ENCODE measurements around the gene NKTR.
A peak's percentile ranks its signal among the peaks of the same experiment; 100 is the strongest.

Gene NKTR

DNA sequence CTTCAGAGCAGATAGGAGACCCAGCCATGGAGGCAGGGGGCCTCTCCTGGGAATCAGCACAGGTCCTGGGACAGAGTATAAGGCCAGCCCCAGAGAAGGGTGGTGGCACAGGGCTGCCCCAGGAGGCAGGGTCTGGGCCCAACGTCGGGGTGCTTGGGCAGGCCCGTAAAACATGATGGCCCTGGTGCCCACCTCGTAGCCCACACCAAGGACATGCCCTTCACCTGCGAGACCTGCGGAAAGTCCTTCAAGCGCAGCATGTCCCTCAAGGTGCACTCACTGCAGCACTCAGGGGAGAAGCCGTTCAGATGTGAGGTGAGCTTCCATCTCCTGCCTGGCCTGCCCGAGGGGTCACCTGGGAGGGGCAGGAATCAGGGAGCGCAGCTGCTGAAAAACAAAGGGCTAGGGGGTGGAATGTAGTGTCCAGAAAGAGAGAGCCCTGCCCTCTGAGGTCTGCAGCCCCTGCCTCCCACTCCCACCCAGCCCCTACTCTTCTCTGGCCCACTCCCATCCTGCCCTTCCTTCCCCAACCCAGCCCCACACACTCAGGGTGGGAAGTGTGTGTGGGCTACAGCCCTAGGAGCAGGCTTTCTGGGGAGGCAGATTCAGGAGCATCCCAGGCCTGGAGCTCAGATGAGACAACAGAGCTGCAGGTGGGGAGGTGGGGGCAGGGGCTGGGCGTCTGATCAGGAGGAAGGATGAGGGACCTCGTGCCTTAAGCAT lies 62.5 kb downstream of the NKTR start:
- no peak for DNase-seq

DNA sequence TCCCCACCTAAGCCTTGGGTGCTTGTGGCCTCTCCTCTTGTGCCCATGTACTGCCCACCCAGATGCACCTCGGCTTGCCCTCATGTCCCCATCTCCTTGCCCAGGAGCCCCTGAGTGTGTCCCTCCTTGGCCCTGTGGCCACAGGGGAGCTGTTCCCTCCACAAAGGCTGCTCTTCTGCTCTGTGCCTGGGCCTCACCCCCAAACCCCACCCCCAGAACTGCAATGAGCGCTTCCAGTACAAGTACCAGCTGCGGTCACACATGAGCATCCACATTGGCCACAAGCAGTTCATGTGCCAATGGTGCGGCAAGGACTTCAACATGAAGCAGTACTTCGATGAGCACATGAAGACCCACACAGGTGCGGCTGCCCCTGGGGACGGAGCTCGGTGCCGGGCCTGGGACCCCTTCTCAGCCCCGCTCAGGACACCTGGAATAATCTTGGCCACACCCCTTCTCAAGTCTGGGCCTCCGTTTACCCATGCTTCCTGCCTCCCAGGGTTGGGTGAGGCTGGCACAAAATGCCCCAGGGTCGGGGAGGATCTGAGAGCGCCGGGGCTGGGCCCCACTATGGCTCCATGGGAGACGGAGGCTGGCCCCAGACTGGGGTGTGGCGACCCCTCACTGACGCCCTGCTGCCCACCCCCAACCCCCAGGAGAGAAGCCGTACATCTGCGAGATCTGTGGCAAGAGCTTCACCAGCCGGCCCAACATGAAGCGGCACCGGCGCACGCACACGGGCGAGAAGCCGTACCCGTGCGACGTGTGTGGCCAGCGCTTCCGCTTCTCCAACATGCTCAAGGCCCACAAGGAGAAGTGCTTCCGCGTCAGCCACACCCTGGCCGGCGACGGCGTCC lies 63.3 kb downstream of the NKTR start:
- DNase-seq, result no peak

DNA sequence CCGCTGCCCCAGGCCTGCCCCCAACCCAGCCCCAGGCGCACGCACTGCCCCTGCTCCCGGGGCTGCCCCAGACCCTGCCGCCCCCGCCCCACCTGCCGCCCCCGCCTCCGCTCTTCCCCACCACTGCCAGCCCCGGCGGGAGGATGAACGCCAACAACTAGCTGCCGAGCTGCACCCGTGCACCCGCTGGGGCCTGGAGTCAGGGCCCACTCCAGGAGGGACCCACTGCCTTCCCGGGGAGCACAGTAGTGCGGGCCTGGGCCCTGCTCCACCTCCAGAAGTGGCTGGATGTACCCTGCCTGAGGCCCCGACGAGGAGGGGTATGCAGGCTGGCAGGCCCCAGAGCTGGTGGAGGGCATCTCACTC lies 63.9 kb downstream of the NKTR start:
- DNase-seq, result no peak

DNA sequence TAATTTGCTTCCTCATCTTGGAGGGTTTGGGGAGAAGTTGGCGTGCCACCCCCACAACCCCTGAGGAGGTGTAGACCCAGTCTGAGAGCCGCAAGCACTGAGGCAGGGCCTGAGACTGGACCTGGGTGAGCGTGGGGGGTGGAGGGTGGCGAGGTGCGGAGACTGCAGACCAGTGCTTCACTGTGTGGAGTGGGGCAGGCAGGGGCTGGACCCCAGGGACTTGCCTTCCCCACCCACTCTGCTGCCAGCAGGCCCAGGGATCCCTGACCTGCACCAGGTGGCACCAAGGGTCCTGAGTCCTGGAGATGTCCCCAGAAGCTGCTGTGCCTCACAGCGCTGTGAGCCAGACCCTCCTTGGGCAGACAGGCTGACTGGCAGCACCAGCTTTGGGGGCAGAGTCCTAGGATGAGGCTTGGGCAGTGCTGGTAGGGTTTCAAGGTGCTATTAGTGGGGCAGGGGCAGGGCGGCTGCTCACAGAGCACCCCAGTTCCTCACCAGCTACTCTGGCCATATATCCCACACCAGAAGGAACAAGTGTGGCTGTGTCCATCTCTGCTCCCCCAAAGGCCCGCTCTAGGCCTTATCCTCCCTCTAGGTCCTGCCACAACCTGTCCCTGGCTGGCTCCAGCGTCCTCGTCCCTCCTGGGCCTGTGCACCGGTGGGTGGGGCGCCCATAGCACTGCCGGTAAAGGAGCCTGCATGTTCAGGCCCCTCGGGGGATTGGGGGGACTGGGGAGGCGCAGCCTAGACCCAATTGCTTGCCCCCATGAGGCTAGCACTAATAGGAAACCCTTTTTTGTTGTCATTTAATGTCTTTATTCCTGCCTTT lies 64.8 kb downstream of the NKTR start:
- no peak for DNase-seq

DNA sequence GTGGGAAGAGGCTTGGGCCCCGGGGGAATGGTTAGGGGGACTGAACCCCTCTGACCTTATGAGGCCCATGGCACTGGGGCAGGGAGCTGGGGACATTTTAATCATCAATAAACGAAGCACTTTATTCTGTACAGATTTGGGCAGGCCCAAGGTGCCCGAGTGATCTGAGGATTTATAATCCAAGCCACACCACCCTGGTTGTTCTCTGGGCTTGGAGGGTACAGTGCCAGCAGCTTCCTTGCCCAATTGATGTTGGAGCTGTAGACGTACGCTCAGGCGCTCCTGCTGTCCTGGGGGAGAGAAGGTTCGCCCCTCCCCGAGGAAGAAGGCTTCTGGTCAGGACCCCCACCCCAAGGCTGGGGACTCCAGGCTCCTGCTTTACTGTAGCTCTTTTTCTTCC lies 65.5 kb downstream of the NKTR start:
- no peak for DNase-seq

DNA sequence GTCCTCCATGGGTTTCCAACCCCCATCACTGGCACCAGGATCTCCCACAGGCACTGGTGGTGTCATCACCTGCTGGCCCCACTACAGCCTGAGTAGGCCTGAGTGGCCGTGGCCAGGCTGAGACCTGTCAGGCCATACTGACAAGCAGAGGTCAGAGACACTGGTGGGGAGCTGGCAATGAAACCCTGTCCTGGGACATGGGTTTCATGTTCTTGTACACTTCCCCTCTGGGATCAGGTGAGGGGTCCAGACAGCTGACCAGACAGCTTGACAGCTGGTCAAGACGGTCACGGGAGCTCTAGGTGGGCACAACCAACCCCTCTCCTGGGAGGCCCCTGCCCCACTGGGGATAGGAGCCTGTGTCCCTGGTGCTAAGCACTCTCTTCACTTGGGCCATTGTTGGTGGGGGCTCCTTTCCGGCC lies 66.1 kb downstream of the NKTR start:
- DNase-seq, result no peak

DNA sequence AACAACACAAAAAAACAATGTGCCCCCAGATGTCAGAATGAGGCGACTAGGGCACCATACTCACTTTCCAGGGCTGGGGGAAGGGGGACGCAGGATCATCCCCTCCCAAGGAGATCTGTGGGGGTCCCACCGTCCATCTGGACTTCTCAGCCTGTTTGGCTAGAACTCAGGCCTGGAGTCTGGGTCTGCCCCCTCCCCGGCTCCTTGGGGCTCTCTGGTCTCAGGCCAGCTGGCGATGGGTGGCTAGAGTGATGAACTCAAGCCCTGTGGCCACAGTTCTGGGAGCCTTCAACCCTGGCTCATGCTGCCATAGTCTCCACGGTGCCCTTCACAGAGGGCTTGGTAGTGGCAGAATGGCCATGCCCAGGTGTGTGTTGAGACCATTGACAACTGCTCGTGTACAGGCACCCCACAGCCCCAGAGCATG lies 66.6 kb downstream of the NKTR start:
- DNase-seq, result no peak

DNA sequence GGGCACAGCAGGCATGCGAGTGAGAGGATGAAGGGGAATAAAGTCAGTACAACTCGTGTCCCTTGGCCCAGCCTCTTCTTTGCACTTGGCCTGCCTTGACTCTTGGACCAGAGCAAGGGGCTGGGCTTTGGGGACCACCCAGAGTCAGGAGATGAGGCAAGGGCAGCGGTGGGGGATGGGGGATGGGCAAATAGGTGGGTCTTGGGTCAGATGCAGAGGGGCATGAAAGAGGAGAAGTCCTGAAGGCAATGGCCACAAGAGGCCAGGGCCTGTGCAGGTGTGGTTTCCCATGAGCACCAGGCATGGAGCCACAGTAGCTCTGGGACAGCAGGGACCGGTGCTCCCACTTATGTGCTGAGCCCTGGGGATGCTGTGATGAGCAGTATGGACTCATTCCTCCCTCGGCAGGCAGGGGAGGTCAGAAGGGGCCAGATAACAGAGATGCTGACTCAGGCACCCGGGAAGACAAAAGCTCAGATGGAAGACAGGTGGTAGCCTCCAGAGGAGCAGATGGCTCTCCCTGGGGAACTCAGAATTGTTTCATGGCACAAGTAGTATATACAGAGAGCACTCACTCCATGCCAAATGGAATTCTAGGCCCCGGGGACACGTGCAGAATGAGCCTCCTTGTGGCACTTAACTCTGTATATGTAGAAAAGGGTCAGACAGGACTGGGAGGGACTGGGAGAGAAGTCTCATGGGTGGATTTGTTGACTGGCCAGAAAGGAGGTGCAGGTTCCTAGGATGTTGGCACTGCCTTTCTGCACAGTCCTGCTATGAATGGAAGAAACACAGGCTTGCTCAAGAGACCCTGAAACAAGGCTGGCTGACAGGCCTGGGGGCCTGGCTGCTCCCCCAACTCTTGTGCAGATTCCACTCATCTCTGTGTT lies 67.3 kb downstream of the NKTR start:
- DNase-seq, result peak; percentile 59

DNA sequence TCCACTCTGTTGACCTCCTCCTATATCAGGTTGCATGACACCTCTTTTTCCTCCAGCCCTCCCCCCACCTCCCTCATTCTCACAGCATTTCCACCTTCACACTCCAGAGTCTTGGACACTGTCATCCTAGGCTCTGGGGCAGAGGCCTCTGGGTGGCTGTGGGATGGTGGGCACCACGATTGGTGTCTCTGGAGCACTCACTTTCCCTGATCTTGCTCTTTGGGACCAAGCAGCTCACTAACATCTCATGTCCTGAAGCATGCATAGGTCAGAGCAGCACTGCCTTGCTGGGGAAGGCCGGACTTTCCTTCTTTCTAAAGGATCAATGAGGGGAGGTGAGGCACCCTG lies 67.9 kb downstream of the NKTR start:
- DNase-seq, result no peak

DNA sequence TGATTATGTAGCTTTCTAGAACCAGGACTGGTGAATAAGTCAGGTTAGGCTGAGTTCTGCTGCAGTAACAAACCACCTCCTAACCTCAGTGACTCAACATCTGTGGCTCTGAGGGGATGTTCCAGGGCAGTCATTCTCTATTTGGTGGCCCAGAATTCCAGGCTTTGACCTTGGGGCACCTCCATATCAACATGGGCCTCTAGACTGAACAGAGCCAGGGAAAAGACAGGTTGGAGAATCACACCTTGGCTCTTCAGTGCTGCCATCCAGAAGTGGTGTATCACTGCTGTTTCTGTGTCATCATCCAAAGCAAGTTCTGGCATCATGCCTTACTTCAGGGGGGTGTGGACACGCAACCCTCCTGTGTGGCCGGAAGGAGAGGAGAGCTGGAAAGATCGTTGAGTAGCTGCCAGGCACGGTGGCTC lies 68.3 kb downstream of the NKTR start:
- no peak for DNase-seq

DNA sequence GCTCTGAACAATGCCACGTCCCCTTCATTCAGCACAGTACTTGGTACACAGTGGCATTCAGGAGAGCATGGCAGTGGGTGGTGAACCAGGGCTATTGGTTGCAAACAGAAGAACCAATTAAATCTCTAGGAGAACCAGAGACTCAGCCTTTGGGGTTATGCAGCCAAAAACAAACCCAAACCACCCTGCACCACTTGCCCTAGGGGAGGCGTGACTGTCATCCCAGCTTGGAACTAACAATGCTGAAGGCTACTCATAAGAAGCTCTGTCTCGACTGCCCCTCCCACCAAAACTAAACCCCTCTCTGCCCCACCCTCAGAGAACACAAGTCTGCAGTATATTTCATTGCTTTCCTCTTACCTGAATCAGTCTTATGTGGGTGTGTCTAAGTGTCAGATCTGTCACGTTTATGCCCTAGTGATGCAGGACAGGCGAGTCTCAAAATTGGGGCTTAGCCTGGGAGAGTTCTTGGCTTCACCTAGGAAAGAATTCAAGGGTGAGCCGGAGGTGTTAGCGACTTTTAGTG lies 69.6 kb downstream of the NKTR start:
- no peak for DNase-seq

DNA sequence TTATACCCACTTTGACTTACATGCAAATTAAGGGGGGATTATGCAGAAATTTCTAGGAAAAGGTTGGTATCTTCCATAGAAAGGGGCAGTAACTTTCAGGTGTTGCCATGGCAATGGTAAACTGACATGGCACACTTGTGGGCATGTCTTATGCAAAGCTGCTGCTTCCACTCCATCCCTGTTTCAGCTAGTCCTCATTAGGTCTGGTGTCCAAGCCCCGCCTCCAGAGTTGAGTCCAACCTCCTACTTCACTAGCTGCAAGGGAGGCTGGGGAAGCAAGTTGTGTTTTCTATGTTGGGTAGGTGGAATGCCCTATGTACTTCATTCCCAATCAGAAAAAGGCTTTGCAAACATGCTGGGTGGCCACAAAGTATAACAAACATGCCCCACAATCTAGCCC lies 70.2 kb downstream of the NKTR start:
- DNase-seq, result no peak

DNA sequence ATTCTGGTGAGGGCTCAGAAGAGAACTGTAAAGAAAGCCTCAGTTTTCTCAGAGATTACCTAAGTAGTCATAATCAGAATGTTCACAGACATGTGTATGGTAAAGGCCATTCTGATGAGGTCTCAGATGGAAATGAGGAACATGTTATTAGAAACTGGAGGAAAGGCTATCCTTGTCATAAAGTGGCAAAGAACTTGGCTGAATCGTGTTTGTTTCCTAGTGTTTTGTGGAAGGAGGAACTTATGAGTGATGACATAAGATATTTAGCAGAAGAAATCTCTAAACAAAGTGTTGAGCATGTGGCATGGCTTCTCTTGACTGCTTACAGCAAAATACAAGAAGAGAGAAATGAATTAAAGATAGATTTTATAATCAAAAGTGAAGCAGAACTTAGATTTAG lies 72.0 kb downstream of the NKTR start:
- DNase-seq, result no peak

DNA sequence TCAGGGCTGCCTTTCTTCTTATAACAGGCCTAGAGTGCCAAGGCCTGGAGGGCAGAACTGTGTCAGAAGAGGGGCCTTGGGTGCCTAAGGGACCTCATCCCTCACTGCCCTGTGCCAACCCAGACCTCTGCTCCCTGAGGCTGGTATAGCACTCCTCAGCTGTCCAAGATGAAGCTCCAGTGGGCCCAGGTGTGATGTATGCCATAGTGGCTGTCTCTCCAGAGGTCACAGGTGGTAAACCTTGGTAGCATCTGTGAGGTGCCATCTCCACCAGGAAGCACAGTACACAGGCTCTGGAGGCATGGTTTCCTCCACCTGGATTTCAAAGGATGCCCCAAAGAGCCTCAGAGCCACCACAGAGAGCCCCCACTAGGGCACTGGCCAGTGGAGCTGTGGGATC lies 72.6 kb downstream of the NKTR start:
- no peak for DNase-seq

DNA sequence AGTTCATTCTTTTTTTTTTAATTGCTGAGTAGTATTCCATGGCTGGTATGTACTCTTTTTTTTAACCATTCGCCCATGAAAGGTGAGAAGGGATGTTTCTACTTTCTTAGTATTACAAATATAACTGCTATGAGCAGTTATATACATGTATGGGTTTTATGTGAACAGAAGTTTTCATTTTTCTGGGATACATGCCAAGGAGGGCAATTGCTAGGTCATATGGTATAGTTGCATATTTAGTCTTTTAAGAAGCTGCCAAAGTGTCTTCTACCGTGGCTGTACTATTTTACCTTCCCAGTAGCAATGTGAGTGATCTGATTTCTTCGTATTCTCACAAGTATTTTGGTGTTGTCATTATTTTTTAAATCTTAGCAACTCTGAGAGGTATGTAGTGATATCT lies 73.7 kb downstream of the NKTR start:
- no peak for DNase-seq

DNA sequence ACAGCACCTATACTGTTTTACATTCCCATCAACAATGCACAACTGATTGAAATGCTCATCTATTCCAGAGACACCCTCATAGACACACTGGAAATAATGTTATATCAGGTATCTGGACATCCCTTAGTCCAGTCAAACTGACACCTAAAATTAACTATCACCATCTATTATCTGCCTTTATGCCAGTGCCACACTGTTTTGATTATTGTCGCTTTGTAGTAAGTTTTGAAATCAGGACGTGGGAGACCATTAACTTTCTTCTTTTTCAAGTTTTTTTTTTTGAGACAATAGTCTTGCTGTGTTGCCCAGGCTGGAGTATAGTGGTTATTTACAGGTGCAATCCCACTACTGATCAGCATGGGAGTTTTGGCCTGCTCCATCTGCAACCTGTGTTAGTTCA lies 75.4 kb downstream of the NKTR start:
- DNase-seq, result no peak

DNA sequence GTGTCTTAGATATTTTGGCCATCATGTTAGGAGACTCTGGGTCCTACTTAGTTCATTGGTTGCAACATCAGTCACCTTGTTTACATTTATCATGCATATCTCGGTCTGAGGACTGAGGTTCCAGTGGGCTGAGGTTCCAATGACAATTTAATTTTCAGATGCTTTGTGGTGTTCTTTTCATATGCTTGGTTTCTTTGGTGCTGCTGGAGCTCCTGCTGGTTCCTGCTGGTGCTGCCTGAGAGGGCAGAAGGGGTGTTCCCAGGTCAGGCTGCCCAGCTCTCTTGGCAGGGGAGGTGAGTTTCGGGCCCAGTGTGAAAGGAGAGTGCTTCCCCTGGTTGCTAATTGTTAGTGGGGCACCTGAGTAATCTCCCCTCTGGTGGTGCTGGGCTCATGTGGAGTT lies 78.0 kb downstream of the NKTR start:
- DNase-seq, result no peak

DNA sequence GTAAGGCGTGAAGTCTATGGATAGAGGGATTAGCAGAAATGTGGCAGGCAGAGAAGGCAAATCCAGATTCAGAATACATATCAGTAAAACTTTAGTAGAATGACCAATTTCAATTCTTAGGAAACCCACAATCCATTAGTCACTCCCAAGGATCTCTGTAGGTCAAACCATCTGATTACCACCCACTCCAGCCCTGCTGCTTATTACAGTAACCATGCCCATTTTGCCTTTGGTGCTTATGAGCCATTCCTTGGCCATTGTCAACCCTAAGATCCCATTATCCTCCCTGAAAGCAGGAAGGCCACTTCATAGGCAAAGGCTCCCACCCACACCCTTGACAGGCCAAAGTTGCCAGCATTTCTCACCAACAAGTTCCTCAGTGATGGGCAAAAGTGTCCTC lies 79.8 kb downstream of the NKTR start:
- no peak for DNase-seq

DNA sequence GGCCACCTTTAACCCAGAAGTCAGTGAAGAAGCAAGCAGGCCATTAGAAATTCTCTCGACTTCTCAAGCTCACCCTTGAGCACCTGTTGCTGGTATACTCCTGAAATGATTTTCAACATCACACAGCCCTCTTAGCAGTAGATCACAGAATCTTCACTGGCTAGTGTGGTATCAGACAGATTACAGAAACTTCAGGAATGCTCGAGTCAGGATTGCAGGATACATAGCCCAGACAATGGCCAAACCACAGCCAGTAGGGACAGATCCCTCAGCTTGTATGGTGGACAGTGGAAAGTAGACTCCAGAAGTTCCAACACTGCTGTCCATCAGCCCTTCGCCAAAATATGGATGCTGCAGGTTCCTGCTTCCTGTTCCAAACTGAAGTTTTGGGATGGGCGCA lies 80.3 kb downstream of the NKTR start:
- no peak for DNase-seq

DNA sequence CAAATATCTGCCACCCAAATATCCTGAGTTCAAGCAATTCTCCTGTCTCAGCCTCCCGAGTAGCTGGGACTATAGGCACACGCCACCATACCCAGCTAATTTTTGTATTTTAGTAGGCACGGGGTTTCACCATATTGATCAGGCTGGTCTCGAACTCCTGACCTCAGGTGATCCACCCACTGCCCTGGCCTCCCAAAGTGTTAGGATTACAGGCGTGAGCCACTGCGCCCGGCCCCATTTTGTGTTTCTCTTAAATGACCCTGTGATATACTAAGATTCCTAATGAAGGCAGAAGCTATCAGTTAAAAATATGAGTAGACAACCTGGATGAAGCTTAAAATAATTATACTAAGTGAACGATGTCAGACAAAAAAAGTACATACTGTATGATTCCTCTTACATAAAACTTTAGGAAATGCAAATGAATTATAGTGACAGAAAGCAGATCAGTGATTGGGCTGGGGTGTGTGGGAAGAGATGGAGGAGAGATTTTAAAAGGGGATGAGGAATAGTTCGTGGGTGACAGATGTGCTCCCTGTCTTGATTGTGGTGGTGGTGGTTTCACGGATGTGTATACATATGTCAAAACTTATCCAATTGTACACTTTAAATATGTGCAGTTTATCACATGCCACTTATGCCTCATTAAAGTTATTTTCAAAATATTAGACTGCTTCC lies 81.0 kb downstream of the NKTR start:
- no peak for DNase-seq

DNA sequence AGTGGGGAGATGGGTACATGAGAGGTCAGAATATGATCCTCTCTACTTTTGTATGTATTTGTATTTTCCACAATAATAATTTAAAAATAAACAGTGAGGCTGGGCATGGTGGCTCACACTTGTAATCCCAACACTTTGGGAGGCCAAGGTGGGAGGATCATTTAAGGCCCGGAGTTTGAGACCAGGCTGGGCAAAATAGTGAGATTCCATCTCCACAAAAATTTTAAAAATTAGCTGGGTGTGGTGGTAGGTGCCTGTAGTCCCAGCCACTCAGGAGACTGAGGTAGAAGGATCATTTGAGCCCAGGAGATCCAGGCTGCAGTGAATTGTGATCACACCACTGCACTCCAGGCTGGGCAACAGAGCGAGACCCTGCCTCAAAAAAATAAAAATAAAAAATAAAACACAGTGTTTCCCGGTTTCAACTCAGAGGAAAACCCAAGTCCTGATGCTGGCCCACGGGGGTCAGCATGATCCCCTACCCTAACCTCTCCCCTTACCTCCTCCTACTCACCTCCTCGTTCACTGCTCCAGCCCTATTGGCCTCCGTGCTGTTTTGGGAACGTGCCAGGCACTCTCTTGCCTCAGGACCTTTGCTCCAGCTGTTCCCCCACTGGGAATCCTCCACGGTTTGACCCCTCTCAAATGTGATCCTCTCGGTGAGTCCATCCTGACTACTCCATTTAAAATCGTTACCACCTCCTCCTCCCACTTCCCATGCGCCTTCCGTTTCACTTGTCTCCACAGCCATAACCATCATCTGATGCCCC lies 82.0 kb downstream of the NKTR start:
- no peak for DNase-seq

Measured in NCI-H510A treated with DMSO at 0.1 percent for 48 hours (cell line).